ENCODE data around the gene NAV2.

- TF ChIP-seq ZNF565 (CRISPR knock-in tag; conservative IDR thresholded peaks at IDR 0.05; ENCODE audit: low read depth) (no peak), CSDC2 (CRISPR knock-in tag; IDR thresholded peaks at IDR 0.05) (no peak), ARNTL (CRISPR knock-in tag; IDR thresholded peaks at IDR 0.05; ENCODE audit: borderline replicate concordance, low read depth) (no peak), ZNF70 (CRISPR knock-in tag; IDR thresholded peaks at IDR 0.05) (no peak), OSR1 (CRISPR knock-in tag; IDR thresholded peaks at IDR 0.05) (no peak), ESRRG (CRISPR knock-in tag; IDR thresholded peaks at IDR 0.05) (no peak)
- TF ChIP-seq, protein P1, sequence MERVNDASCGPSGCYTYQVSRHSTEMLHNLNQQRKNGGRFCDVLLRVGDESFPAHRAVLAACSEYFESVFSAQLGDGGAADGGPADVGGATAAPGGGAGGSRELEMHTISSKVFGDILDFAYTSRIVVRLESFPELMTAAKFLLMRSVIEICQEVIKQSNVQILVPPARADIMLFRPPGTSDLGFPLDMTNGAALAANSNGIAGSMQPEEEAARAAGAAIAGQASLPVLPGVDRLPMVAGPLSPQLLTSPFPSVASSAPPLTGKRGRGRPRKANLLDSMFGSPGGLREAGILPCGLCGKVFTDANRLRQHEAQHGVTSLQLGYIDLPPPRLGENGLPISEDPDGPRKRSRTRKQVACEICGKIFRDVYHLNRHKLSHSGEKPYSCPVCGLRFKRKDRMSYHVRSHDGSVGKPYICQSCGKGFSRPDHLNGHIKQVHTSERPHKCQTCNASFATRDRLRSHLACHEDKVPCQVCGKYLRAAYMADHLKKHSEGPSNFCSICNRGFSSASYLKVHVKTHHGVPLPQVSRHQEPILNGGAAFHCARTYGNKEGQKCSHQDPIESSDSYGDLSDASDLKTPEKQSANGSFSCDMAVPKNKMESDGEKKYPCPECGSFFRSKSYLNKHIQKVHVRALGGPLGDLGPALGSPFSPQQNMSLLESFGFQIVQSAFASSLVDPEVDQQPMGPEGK (CRISPR knock-in tag; IDR thresholded peaks at IDR 0.05; ENCODE audit: borderline replicate concordance): no peak
Measured at GRCh38 chr11:19957294-19957943, 244.8 kb downstream of the NAV2 start.

Measured in SK-N-SH treated with all-trans-retinoic acid at 6 μM for 48 hours (cell line).